MM.1S (cell line): Measurements from ENCODE around the gene MBLAC1.

ENCODE experiments used
- CTCF ChIP-seq: fragments of 300-600 bp; sonication (generic); IDR thresholded peaks from 2 replicates; pipeline ENCODE4 v1.5.1; 2016; ENCODE audit warnings: antibody characterized with exemption, low read length, mixed read lengths
- EZH2 ChIP-seq: fragments of 300-600 bp; sonication (generic); optimal IDR thresholded peaks from 2 replicates; pipeline ENCODE3; 2017; ENCODE audit warnings: low read depth, mild to moderate bottlenecking, antibody characterized with exemption, low read length, mixed read lengths
- EZH2phosphoT487 ChIP-seq: fragments of 300-600 bp; sonication (generic); IDR thresholded peaks from 2 replicates; pipeline ENCODE4 v1.6.1; 2018; ENCODE audit warnings: antibody characterized with exemption, low read length

- TF ChIP-seq CTCF, result no peak
- TF ChIP-seq EZH2, result no peak
- TF ChIP-seq EZH2phosphoT487, result no peak
Observed at GRCh38 chr7:100111156-100111555, 15.6 kb upstream of the MBLAC1 start.
